H1 (cell line): ENCODE results near the gene CC2D1A. TPM values are rescaled to one million over a fixed set of nuclear protein-coding genes. Genes with fewer than 3 reads are reported as not detected.

Experiments used
- CTCF ChIA-PET: fragments of 300-600 bp; sonication (Branson Sonifier 250); formaldehyde crosslinking; loops from one replicate; lab custom pipeline; 2021; ENCODE audit not compliant: partially characterized antibody; lab: Charles Lee
- POLR2A ChIA-PET: fragments of 300-600 bp; sonication (Branson Sonifier 250); formaldehyde crosslinking; loops from one replicate; lab custom pipeline; 2021; ENCODE audit warnings: inconsistent platforms; ENCODE audit not compliant: partially characterized antibody; lab: Charles Lee
- DNase-seq, 2 experiments: peaks; one replicate each; pipeline versions ENCODE4 v3.0.0 to v3.0.0-alpha.2; 2010 to 2022; ENCODE audit warnings: low spot score in 2 of 2, low read depth in 1 of 2, mixed read lengths in 1 of 2
- FAIRE-seq: peaks from 2 replicates; lab custom pipeline; 2011; peaks lifted over from hg19 to GRCh38; lab: Jason Lieb, UNC
- H2AFZ ChIP-seq: 2 replicates; pipeline ENCODE4 v1.8.1; 2012; ENCODE audit warnings: low read length, inconsistent platforms
- H2AK5ac ChIP-seq: 2 replicates; pipeline ENCODE4 v1.6.1; 2013; ENCODE audit warnings: low read depth, low read length
- H2BK120ac ChIP-seq: replicated peaks from 2 replicates; pipeline ENCODE3; 2013; ENCODE audit warnings: low read depth, low read length, inconsistent platforms
- H2BK12ac ChIP-seq: 2 replicates; pipeline ENCODE4 v1.6.1; 2013; ENCODE audit warnings: low read depth, low read length
- H2BK15ac ChIP-seq: 2 replicates; pipeline ENCODE4 v1.6.1; 2013; ENCODE audit warnings: low read length
- H2BK20ac ChIP-seq: 2 replicates; pipeline ENCODE4 v1.6.1; 2013; ENCODE audit warnings: low read length
- H2BK5ac ChIP-seq: 2 replicates; pipeline ENCODE4 v1.6.1; 2013; ENCODE audit warnings: low read depth, low read length
- H3K14ac ChIP-seq: 2 replicates; pipeline ENCODE4 v1.6.1; 2013; ENCODE audit warnings: inconsistent platforms; ENCODE audit not compliant: insufficient read length
- H3K18ac ChIP-seq: 2 replicates; pipeline ENCODE4 v1.6.1; 2013; ENCODE audit warnings: low read length; ENCODE audit errors: extremely low read depth
- H3K23ac ChIP-seq: 2 replicates; pipeline ENCODE4 v1.6.1; 2013; ENCODE audit warnings: inconsistent platforms; ENCODE audit not compliant: insufficient read length
- H3K23me2 ChIP-seq: 2 replicates; pipeline ENCODE4 v1.6.1; 2013; ENCODE audit warnings: low read depth, low read length
- H3K27ac ChIP-seq: 2 replicates; pipeline ENCODE4 v1.6.1; 2011; ENCODE audit warnings: low read depth, low read length, inconsistent platforms
- H3K27me3 ChIP-seq, 4 experiments: replicated peaks in 1 of 4; 1 replicate in 1 of 4; 2 replicates in 3 of 4; pipeline versions ENCODE4 v1.6.1 to v1.8.1; 2011 to 2013; ENCODE audit warnings: low read length in 3 of 4, mild to moderate bottlenecking in 3 of 4, inconsistent platforms in 2 of 4, mixed read lengths in 2 of 4, moderate library complexity in 1 of 4; ENCODE audit not compliant: control insufficient read depth in 3 of 4, insufficient read depth in 3 of 4; ENCODE audit errors: extremely low read depth in 1 of 4
- H3K36me3 ChIP-seq, 4 experiments: 2 replicates each; pipeline versions ENCODE4 v1.6.1 to v1.8.1; 2011 to 2013; ENCODE audit warnings: mild to moderate bottlenecking in 4 of 4, low read length in 3 of 4, moderate library complexity in 2 of 4, control low read depth in 1 of 4, inconsistent platforms in 1 of 4; ENCODE audit not compliant: insufficient read depth in 4 of 4, control insufficient read depth in 2 of 4
- H3K4ac ChIP-seq: replicated peaks from 2 replicates; pipeline ENCODE3; 2013; ENCODE audit warnings: low read length, low read depth, mixed read lengths, inconsistent platforms; ENCODE audit not compliant: insufficient read length
- H3K4me1 ChIP-seq, 4 experiments: replicated peaks in 1 of 4; 1 replicate in 1 of 4; 2 replicates in 3 of 4; pipeline versions ENCODE4 v1.6.1 to v1.8.1; 2011 to 2013; ENCODE audit warnings: low read length in 3 of 4, inconsistent platforms in 2 of 4, mixed read lengths in 1 of 4; ENCODE audit not compliant: insufficient read depth in 4 of 4, control insufficient read depth in 3 of 4
- H3K4me2 ChIP-seq, 2 experiments: 2 replicates each; pipeline versions ENCODE4 v1.6.1 to v1.8.1; 2011 to 2013; ENCODE audit warnings: low read depth in 2 of 2, low read length in 2 of 2, control low read depth in 1 of 2, inconsistent platforms in 1 of 2, mild to moderate bottlenecking in 1 of 2; ENCODE audit not compliant: insufficient read depth in 1 of 2
- H3K4me3 ChIP-seq, 4 experiments: fragments of 200-600, 300-600 bp in 1 of 4; sonication (generic), shearing (Covaris generic), sonication (Bioruptor Twin) in 1 of 4; 2 replicates each; pipeline versions ENCODE4 v1.5.1 to v1.8.1; 2011 to 2016; ENCODE audit warnings: low read length in 4 of 4, low read depth in 3 of 4, control low read depth in 2 of 4, inconsistent platforms in 2 of 4, mild to moderate bottlenecking in 2 of 4, mixed read lengths in 1 of 4, moderate library complexity in 1 of 4; ENCODE audit not compliant: insufficient read depth in 2 of 4; ENCODE audit errors: extremely low read depth in 1 of 4
- H3K56ac ChIP-seq: replicated peaks from 2 replicates; pipeline ENCODE3; 2013; ENCODE audit warnings: low read depth, mild to moderate bottlenecking, mixed read lengths, low read length, inconsistent platforms; ENCODE audit not compliant: insufficient read length
- H3K79me1 ChIP-seq: 2 replicates; pipeline ENCODE4 v1.6.1; 2013; ENCODE audit warnings: low read depth, low read length, control low read depth
- H3K79me2 ChIP-seq, 2 experiments: 2 replicates each; pipeline versions ENCODE4 v1.6.1 to v1.8.1; 2012 to 2013; ENCODE audit warnings: low read length in 2 of 2, mild to moderate bottlenecking in 2 of 2, inconsistent platforms in 1 of 2; ENCODE audit not compliant: insufficient read depth in 2 of 2, control insufficient read depth in 1 of 2
- H3K9ac ChIP-seq, 4 experiments: replicated peaks in 1 of 4; 1 replicate in 1 of 4; 2 replicates in 3 of 4; pipeline versions ENCODE4 v1.6.1 to v1.8.1; 2011 to 2013; ENCODE audit warnings: low read depth in 3 of 4, low read length in 3 of 4, control low read depth in 2 of 4, mild to moderate bottlenecking in 2 of 4, moderate library complexity in 2 of 4, inconsistent platforms in 1 of 4; ENCODE audit errors: extremely low read depth in 1 of 4
- H3K9me3 ChIP-seq, 2 experiments: 2 replicates each; pipeline versions ENCODE4 v1.6.1 to v1.8.1; 2012 to 2013; ENCODE audit warnings: mild to moderate bottlenecking in 2 of 2, moderate library complexity in 2 of 2, control low read depth in 1 of 2, inconsistent platforms in 1 of 2, low read depth in 1 of 2, low read length in 1 of 2, mixed read lengths in 1 of 2; ENCODE audit not compliant: insufficient read depth in 2 of 2
- H4K20me1 ChIP-seq, 2 experiments: replicated peaks in 1 of 2; 2 replicates each; pipeline versions ENCODE3 to v1.8.1; 2011 to 2013; ENCODE audit warnings: inconsistent platforms in 2 of 2, low read length in 2 of 2, mild to moderate bottlenecking in 1 of 2; ENCODE audit not compliant: insufficient read depth in 2 of 2, control insufficient read depth in 1 of 2
- H4K5ac ChIP-seq: 2 replicates; pipeline ENCODE4 v1.6.1; 2013; ENCODE audit warnings: low read length, low read depth, mixed read lengths, inconsistent platforms; ENCODE audit not compliant: insufficient read length
- H4K8ac ChIP-seq: 2 replicates; pipeline ENCODE4 v1.8.0; 2013; ENCODE audit warnings: mild to moderate bottlenecking, moderate library complexity, low read length, inconsistent platforms; ENCODE audit not compliant: insufficient read depth; ENCODE audit errors: extremely low read depth
- H4K91ac ChIP-seq: replicated peaks from 2 replicates; pipeline ENCODE3; 2013; ENCODE audit warnings: low read length, mixed read lengths, inconsistent platforms; ENCODE audit not compliant: insufficient read length
- CBX5 ChIP-seq: fragments of 300-800, 300-1000 bp; sonication (generic); IDR thresholded peaks from 2 replicates; pipeline ENCODE4 v1.7.1; 2016; ENCODE audit warnings: antibody characterized with exemption, low read length, low read depth
- CBX8 ChIP-seq: fragments of 300-800, 300-1000 bp; sonication (generic); IDR thresholded peaks from 2 replicates; pipeline ENCODE4 v1.7.1; 2016; ENCODE audit warnings: low read depth, low read length, borderline replicate concordance
- POLR2A ChIP-seq, 2 experiments: IDR thresholded peaks; 1 replicate in 1 of 2; 2 replicates in 1 of 2; pipeline ENCODE4 v1.6.1; 2011; ENCODE audit warnings: low read depth in 2 of 2, low read length in 2 of 2, mild to moderate bottlenecking in 2 of 2; ENCODE audit errors: control extremely low read depth in 1 of 2
- USF2 ChIP-seq: IDR thresholded peaks from 2 replicates; pipeline ENCODE4 v1.6.1; 2011; ENCODE audit warnings: low read length, improper control_type of control experiment
- YY1 ChIP-seq: IDR thresholded peaks from 2 replicates; pipeline ENCODE4 v1.6.1; 2011; ENCODE audit warnings: low read depth, mild to moderate bottlenecking, low read length
- WGBS, 2 experiments: shearing (Covaris generic) in 1 of 2; methylation state at CpG; one replicate each; pipeline versions ENCODE4 v1.1.6 to v1.1.7; 2013 to 2015; ENCODE audit warnings: low lambda C conversion rate in 2 of 2, mixed read lengths in 2 of 2, inconsistent platforms in 1 of 2, low coverage in 1 of 2, missing lambda C conversion rate in 1 of 2; ENCODE audit not compliant: insufficient replicate concordance in 2 of 2, insufficient coverage in 1 of 2, insufficient read length in 1 of 2; ENCODE audit errors: extremely low coverage in 1 of 2, missing lambda C conversion rate in 1 of 2; 5-methylcytosine and 5-hydroxymethylcytosine counted together
- polyA plus RNA-seq, 7 experiments: library from polyadenylated mRNA; depleted of rRNA in 3 of 7; stranded (reverse) in 5 of 7; unstranded in 2 of 7; fragments of >200 nt in 5 of 7; fragments of 200-250 nt in 2 of 7; gene quantifications; 1 replicate in 5 of 7; 2 replicates in 1 of 7; 4 replicates in 1 of 7; pipeline versions ENCODE4 v1.2.1 to v1.2.3, GENCODE V29; 2011 to 2013; ENCODE audit warnings: missing spikeins in 2 of 7, mixed read lengths in 2 of 7
- total RNA-seq: library from RNA; stranded (reverse); fragmentation: NEBNext Ultra II Directional; extraction: Animal tissue kit (Norgen Biotek cat#: 25700); gene quantifications from 2 replicates; pipeline ENCODE4 v1.2.1, GENCODE V29; 2021

Gene CC2D1A
- total and polyA plus RNA-seq, 2 of the 8 experiments (the other 6 are each of a cell fraction or from before 2014, with no cell fraction given), result 12.5 to 33.0 TPM

GRCh38 chr19:13966684-13967128, 60.7 kb downstream of the CC2D1A start:
- H3K4me1 ChIP-seq, result peaks cover 0 to 9% (median 3%) of the 10 kb centered on the region in 4 experiments; a peak in 4 of 7 replicates
- H2BK5ac ChIP-seq, result no peak overlapping the region
- peaks cover 0 to 15% (median 8%) of the 10 kb centered on the region in 4 experiments; a peak in 5 of 8 replicates for H3K36me3 ChIP-seq
- H3K23me2 ChIP-seq, result peaks cover 13% of the 10 kb centered on the region; the same call in 1 of the 2 replicates
- no peak overlapping the region for H2BK12ac ChIP-seq
- no peak overlapping the region for H3K23ac ChIP-seq
- no peaks in the 10 kb centered on the region for H3K79me1 ChIP-seq
- no peak overlapping the region for H3K27ac ChIP-seq
- no peak overlapping the region for H3K56ac ChIP-seq
- ChIA-PET POLR2A (no interaction called here), CTCF (interaction anchor here (0.7 to 0.9 kb wide), 2 partner anchors 12 to 109 kb away, joined by 3 to 5 read pairs; no protein-coding TSS in a partner anchor)
- no peaks in the 10 kb centered on the region for H3K79me2 ChIP-seq
- H3K9me3 ChIP-seq, result no peaks in the 10 kb centered on the region
- H2AFZ ChIP-seq, result no peak overlapping the region
- H4K5ac ChIP-seq, result no peak overlapping the region
- no peak overlapping the region for H3K4ac ChIP-seq
- no peak overlapping the region for H2BK20ac ChIP-seq
- 93% methylated on average over 14 of the region's 14 CpGs; no CpG with 5 or more reads in 1 of the 2 experiments for WGBS, 2 experiments
- no peak overlapping the region for H4K8ac ChIP-seq
- no peak overlapping the region for H3K4me2 ChIP-seq
- no peak overlapping the region for H2AK5ac ChIP-seq
- H3K27me3 ChIP-seq, result peaks cover 0 to 4% (median 0%) of the 10 kb centered on the region in 4 experiments; a peak in 2 of 7 replicates
- DNase-seq (no peak), FAIRE-seq (no peak)
- H3K18ac ChIP-seq, result no peak overlapping the region
- H3K9ac ChIP-seq, result no peak overlapping the region
- no peak overlapping the region for H4K91ac ChIP-seq
- H3K14ac ChIP-seq, result no peak overlapping the region
- H4K20me1 ChIP-seq, result no peaks in the 10 kb centered on the region
- no peak overlapping the region for H2BK15ac ChIP-seq
- no peak overlapping the region for H3K4me3 ChIP-seq
- H2BK120ac ChIP-seq, result no peak overlapping the region
- TF ChIP-seq USF2 (no peak), CBX8 (no peak), YY1 (no peak), CBX5 (no peak), POLR2A (IDR thresholded peaks at IDR 0.05; ENCODE audit: control extremely low read depth in 1 of 2, low read depth in 2 of 2, low read length in 2 of 2) (no peak)
